Mammary epithelial cell (primary cell): Measurements from ENCODE around the gene PKD1L1.
"Not testable (repeated sequence)": the region's sequence is repeated elsewhere in the genome, so short reads cannot be mapped to it uniquely, and the experiment has no call there.

ENCODE experiments used
- EZH2 ChIP-seq: IDR thresholded peaks from 2 replicates; pipeline ENCODE4 v1.6.1; 2012; ENCODE audit warnings: low read length, inconsistent platforms, borderline replicate concordance
- TF ChIP-seq, protein P1 (sequence below), 2 donors: IDR thresholded peaks in 1 of 2; conservative IDR thresholded peaks in 1 of 2; 2 replicates each; pipeline ENCODE4 v1.5.1; 2011 to 2012; ENCODE audit warnings: inconsistent platforms in 2 of 2, low read length in 2 of 2, mild to moderate bottlenecking in 2 of 2, control low read depth in 1 of 2, low read depth in 1 of 2; ENCODE audit not compliant: insufficient read depth in 1 of 2; ENCODE audit errors: extremely low read depth in 1 of 2

DNA sequence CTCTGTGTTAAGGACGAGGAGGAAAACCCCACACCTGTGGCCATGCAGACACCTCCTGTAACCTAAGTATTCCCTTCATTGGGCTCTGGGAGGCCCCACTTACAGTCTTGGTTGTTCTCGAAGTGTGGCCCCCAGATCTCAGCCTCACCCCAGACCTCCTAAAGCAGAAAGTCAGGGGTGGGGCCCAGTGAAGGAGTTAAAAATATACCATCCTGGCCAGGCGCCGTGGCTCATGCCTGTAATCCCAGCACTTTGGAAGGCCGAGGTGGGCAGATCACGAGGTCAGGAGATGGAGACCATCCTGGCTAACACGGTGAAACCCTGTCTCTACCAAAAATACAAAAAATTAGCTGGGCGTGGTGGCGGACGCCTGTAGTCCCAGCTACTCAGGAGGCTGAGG lies 5.6 kb downstream of the PKD1L1 start:
- not testable (repeated sequence) for TF ChIP-seq EZH2
- TF ChIP-seq, protein P1, sequence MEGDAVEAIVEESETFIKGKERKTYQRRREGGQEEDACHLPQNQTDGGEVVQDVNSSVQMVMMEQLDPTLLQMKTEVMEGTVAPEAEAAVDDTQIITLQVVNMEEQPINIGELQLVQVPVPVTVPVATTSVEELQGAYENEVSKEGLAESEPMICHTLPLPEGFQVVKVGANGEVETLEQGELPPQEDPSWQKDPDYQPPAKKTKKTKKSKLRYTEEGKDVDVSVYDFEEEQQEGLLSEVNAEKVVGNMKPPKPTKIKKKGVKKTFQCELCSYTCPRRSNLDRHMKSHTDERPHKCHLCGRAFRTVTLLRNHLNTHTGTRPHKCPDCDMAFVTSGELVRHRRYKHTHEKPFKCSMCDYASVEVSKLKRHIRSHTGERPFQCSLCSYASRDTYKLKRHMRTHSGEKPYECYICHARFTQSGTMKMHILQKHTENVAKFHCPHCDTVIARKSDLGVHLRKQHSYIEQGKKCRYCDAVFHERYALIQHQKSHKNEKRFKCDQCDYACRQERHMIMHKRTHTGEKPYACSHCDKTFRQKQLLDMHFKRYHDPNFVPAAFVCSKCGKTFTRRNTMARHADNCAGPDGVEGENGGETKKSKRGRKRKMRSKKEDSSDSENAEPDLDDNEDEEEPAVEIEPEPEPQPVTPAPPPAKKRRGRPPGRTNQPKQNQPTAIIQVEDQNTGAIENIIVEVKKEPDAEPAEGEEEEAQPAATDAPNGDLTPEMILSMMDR (conservative IDR thresholded peaks at IDR 0.05 in 1 of 2, IDR thresholded peaks at IDR 0.05 in 1 of 2; ENCODE audit: extremely low read depth in 1 of 2, insufficient read depth in 1 of 2, low read depth in 1 of 2, low read length in 2 of 2) = not testable (repeated sequence)
